DOHH2 (cell line): Measurements from ENCODE around the gene ABR.

Source experiments
- H3F3A ChIP-seq: fragments of 200-600 bp; sonication (generic), shearing (Covaris generic); 2 replicates; pipeline ENCODE4 v1.6.0; 2016; ENCODE audit warnings: antibody characterized with exemption, mild to moderate bottlenecking; ENCODE audit not compliant: control insufficient read depth, insufficient read depth
- H3K27ac ChIP-seq: fragments of 200-600 bp; sonication (generic); 2 replicates; pipeline ENCODE4 v1.5.1; 2014; ENCODE audit warnings: low read depth, mild to moderate bottlenecking, low read length, moderate library complexity
- H3K27me3 ChIP-seq: fragments of 200-600 bp; sonication (generic); 2 replicates; pipeline ENCODE4 v1.6.1; 2014; ENCODE audit warnings: mild to moderate bottlenecking, low read length, mixed read lengths; ENCODE audit not compliant: control insufficient read depth
- H3K36me3 ChIP-seq: fragments of 200-600 bp; sonication (generic); 2 replicates; pipeline ENCODE4 v1.6.1; 2014; ENCODE audit warnings: mild to moderate bottlenecking, low read length, moderate library complexity, mixed read lengths; ENCODE audit not compliant: control insufficient read depth
- H3K4me1 ChIP-seq: fragments of 200-600 bp; sonication (generic); 2 replicates; pipeline ENCODE4 v1.6.1; 2014; ENCODE audit warnings: mild to moderate bottlenecking, low read length, mixed read lengths; ENCODE audit not compliant: control insufficient read depth
- H3K4me2 ChIP-seq: fragments of 200-600 bp; sonication (generic); 2 replicates; pipeline ENCODE4 v1.6.0; 2014; ENCODE audit warnings: mild to moderate bottlenecking, low read length, moderate library complexity
- H3K4me3 ChIP-seq: fragments of 200-600 bp; sonication (generic); 2 replicates; pipeline ENCODE4 v1.5.1; 2014; ENCODE audit warnings: mild to moderate bottlenecking, low read length, mixed read lengths
- H3K79me2 ChIP-seq: fragments of 200-600 bp; sonication (generic); 2 replicates; pipeline ENCODE4 v1.6.1; 2014; ENCODE audit warnings: mild to moderate bottlenecking, low read length, mixed read lengths; ENCODE audit not compliant: control insufficient read depth
- H3K9me2 ChIP-seq: fragments of 200-600 bp; sonication (generic); replicated peaks from 2 replicates; pipeline ENCODE4 v1.6.1; 2014; ENCODE audit warnings: mild to moderate bottlenecking, low read length, mixed read lengths; ENCODE audit not compliant: control insufficient read depth
- H3K9me3 ChIP-seq: fragments of 200-600 bp; sonication (generic); 2 replicates; pipeline ENCODE4 v1.6.1; 2014; ENCODE audit warnings: antibody characterized with exemption, low read length, mixed read lengths; ENCODE audit not compliant: control insufficient read depth, insufficient read depth
- H4K20me1 ChIP-seq: fragments of 200-600 bp; sonication (generic); 2 replicates; pipeline ENCODE4 v1.6.0; 2014; ENCODE audit warnings: low read depth, mild to moderate bottlenecking, antibody characterized with exemption, low read length, moderate library complexity; ENCODE audit not compliant: control insufficient read depth, insufficient read depth
- EZH2phosphoT487 ChIP-seq: fragments of 200-600 bp; sonication (generic); IDR thresholded peaks from 2 replicates; pipeline ENCODE4 v1.6.1; 2017; ENCODE audit warnings: borderline replicate concordance, mild to moderate bottlenecking, antibody characterized with exemption, low read length, moderate library complexity, mixed read lengths
- TF ChIP-seq, protein P1 (sequence below): fragments of 200-600 bp; sonication (generic); IDR thresholded peaks from one replicate; pipeline ENCODE4 v1.5.1; 2014; ENCODE audit warnings: antibody characterized with exemption, mild to moderate bottlenecking, low read depth, low read length; ENCODE audit not compliant: poor library complexity, severe bottlenecking

Gene ABR

DNA sequence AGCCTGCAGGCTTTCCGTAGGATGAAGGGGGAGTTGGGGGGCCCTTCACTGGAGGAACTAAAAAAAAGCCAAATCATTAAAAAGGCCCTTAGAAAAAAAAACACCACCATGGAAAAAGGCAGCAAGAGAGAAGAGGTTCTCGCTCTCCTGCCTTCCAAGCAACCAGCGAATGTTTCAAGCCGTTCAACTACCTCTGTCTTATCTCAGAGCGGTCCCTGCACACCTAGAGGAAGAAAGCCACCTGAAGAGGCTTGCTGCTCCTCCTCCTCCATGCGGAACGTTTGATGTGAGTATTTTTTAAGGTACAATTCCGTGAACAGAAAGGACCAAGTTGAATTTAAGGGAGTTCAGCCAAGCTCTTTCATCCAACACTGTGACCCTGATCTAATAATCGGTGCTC, 209.4 kb downstream of the ABR start:
- Histone ChIP-seq H3F3A (no peaks in the 10 kb centered on the region), H4K20me1 (no peaks in the 10 kb centered on the region), H3K4me2 (no peak overlapping the region), H3K9me2 (no peaks in the 10 kb centered on the region), H3K27ac (no peak overlapping the region), H3K27me3 (no peaks in the 10 kb centered on the region), H3K36me3 (no peaks in the 10 kb centered on the region), H3K4me3 (no peak overlapping the region), H3K4me1 (no peaks in the 10 kb centered on the region), H3K79me2 (no peaks in the 10 kb centered on the region), H3K9me3 (no peaks in the 10 kb centered on the region)
- TF ChIP-seq EZH2phosphoT487 = no peak

DNA sequence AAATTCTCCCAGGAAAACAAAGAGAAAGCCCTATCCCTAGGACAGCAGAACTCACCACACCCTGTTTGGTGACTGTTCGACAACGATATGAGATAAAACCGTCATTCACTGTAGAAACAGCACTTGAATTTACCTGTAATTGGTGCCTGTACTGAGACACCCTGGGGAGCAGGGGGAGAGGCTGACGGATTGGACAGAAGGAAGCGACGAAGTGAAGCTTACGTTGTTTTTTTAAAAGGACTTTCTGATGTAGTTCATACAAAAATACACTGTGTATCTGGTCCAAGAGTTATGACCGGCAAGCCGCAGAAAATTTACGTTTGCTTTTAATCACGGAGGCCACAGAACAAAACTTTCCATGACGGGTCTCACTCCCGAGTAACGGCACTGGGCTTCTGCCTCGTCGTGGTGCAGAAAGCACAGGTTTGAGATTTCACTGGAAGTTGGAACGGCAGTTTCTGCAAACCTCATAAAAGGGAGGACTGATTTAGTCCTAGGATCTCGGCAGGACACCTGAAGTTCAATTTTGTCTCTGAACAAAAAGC, 209.9 kb downstream of the ABR start:
- H3K4me3 ChIP-seq = no peak overlapping the region
- H3K27ac ChIP-seq = no peak overlapping the region
- TF ChIP-seq, protein P1, sequence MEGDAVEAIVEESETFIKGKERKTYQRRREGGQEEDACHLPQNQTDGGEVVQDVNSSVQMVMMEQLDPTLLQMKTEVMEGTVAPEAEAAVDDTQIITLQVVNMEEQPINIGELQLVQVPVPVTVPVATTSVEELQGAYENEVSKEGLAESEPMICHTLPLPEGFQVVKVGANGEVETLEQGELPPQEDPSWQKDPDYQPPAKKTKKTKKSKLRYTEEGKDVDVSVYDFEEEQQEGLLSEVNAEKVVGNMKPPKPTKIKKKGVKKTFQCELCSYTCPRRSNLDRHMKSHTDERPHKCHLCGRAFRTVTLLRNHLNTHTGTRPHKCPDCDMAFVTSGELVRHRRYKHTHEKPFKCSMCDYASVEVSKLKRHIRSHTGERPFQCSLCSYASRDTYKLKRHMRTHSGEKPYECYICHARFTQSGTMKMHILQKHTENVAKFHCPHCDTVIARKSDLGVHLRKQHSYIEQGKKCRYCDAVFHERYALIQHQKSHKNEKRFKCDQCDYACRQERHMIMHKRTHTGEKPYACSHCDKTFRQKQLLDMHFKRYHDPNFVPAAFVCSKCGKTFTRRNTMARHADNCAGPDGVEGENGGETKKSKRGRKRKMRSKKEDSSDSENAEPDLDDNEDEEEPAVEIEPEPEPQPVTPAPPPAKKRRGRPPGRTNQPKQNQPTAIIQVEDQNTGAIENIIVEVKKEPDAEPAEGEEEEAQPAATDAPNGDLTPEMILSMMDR = no peak
- TF ChIP-seq EZH2phosphoT487 = no peak
- no peaks in the 10 kb centered on the region for H3K9me2 ChIP-seq
- no peaks in the 10 kb centered on the region for H4K20me1 ChIP-seq
- H3F3A ChIP-seq = no peaks in the 10 kb centered on the region
- H3K4me2 ChIP-seq = no peak overlapping the region
- H3K9me3 ChIP-seq = no peaks in the 10 kb centered on the region
- no peaks in the 10 kb centered on the region for H3K27me3 ChIP-seq
- H3K36me3 ChIP-seq = no peaks in the 10 kb centered on the region
- H3K79me2 ChIP-seq = no peaks in the 10 kb centered on the region
- H3K4me1 ChIP-seq = no peaks in the 10 kb centered on the region

DNA sequence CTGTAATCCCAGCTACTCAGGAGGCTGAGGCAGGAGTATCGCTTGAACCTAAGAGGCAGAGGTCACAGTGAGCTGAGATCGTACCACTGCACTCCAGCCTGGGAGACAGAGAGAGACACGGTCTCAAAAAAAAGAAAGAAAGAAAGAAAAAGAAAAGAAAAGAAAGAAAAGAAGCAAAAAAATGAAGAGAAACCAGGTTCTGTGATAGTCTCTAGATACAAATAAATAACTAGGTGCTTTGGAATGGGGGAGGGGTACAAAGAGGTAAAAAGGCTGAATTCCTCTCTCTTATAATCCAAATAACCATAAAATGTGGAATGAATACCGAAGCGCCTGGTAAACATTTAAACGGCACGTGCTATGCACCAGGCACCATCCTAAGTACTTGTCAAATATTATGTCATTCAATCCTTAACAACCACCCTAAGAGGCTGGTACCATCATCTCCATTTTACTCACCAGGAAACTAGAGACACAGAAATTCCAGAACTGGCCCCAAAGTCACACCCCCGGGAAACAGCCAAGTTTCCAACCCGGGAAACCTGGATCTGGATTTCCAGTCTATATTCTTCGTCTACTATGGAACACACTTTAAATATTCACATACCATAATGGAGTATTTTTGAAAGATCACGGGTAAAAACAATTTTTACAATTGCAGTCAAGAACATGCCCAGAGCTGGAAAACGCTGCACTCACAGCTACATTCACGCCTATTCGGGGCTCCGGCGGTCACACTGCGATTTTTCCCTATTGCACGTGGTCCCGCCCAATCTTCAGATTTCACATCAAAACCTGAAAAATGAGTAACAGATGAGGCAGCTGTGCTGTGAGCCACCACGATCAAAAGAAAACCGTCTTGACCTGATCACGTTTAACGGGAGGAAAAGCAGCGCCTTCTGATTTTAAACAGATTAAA, 210.7 kb downstream of the ABR start:
- Histone ChIP-seq H3K27ac (no peak overlapping the region), H3K27me3 (no peaks in the 10 kb centered on the region)
- TF ChIP-seq EZH2phosphoT487 = no peak
- TF ChIP-seq, protein P1 = no peak

DNA sequence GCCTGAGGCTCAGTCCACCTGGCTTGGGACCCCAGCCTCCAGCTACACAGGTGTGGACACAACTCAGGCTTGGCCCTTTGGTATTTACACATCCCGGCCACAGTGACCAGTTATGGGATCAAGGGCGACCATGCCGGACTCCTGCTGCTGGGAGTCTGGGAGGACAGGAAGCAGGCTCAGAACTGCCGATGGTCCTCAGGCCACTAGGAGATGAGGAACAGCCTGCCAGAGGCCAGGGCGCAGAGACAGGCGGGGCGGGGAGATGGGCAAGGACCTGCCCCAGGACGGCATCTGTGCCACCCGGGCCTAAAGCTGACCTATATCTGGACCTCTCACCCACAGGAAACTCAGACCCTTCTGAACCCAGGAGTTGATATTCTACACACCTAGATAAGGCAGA, 212.7 kb downstream of the ABR start:
- Histone ChIP-seq H4K20me1 (no peaks in the 10 kb centered on the region), H3K9me3 (no peaks in the 10 kb centered on the region), H3K79me2 (no peaks in the 10 kb centered on the region), H3K27ac (no peak overlapping the region), H3K4me1 (no peaks in the 10 kb centered on the region), H3K27me3 (no peaks in the 10 kb centered on the region), H3K9me2 (no peaks in the 10 kb centered on the region), H3K4me2 (no peak overlapping the region), H3K4me3 (no peak overlapping the region), H3F3A (no peaks in the 10 kb centered on the region), H3K36me3 (no peaks in the 10 kb centered on the region)
- TF ChIP-seq EZH2phosphoT487 = no peak
- TF ChIP-seq, protein P1 = no peak

More for the DNA sequence above, 210.7 kb downstream of the ABR start:
- Histone ChIP-seq H3K4me3 (no peak overlapping the region), H3K9me2 (no peaks in the 10 kb centered on the region), H3F3A (no peaks in the 10 kb centered on the region), H3K4me2 (no peak overlapping the region), H3K36me3 (no peaks in the 10 kb centered on the region), H3K9me3 (no peaks in the 10 kb centered on the region), H3K4me1 (no peaks in the 10 kb centered on the region), H4K20me1 (no peaks in the 10 kb centered on the region), H3K79me2 (no peaks in the 10 kb centered on the region)
